SK-N-SH (cell line): Measurements from ENCODE around the gene RAPSN. TPM values are rescaled to one million over a fixed set of nuclear protein-coding genes. Genes with fewer than 3 reads are reported as not detected.

ENCODE experiments used
- CTCF ChIA-PET: fragments of 300-600, 350-600 bp; formaldehyde crosslinking; extraction: SDS; loops from one replicate; lab custom pipeline; 2021; lab: Yijun Ruan, JAX
- POLR2A ChIA-PET: fragments of 350-600 bp; sonication (Branson Sonifier 250); formaldehyde crosslinking; extraction: SDS; loops from one replicate; lab custom pipeline; 2020; ENCODE audit warnings: antibody characterized with exemption, inconsistent platforms; lab: Yijun Ruan, JAX
- DNase-seq: peaks from one replicate; pipeline ENCODE4 v3.0.0; 2012
- H2AFZ ChIP-seq: fragments of 200-600 bp; sonication (generic); 2 replicates; pipeline ENCODE4 v1.8.1; 2016; ENCODE audit warnings: antibody characterized with exemption, mild to moderate bottlenecking, low read depth
- H3F3A ChIP-seq: fragments of 200-600 bp; sonication (generic); replicated peaks from 2 replicates; pipeline ENCODE3; 2016; ENCODE audit warnings: antibody characterized with exemption, mild to moderate bottlenecking; ENCODE audit not compliant: insufficient read depth
- H3K27ac ChIP-seq, 2 experiments: fragments of 200-500 bp in 1 of 2; fragments of 200-600 bp in 1 of 2; sonication (Bioruptor generic) in 1 of 2; sonication (generic), shearing (Covaris generic) in 1 of 2; 2 replicates each; pipeline versions ENCODE4 v1.5.1 to v1.6.1; 2014 to 2016; ENCODE audit warnings: low read depth in 2 of 2, inconsistent platforms in 1 of 2, low read length in 1 of 2, mild to moderate bottlenecking in 1 of 2, mixed read lengths in 1 of 2
- H3K27me3 ChIP-seq: fragments of 200-600 bp; sonication (generic), shearing (Covaris generic); 2 replicates; pipeline ENCODE4 v1.6.1; 2016; ENCODE audit warnings: mixed run types; ENCODE audit not compliant: insufficient read depth
- H3K36me3 ChIP-seq, 2 experiments: fragments of 200-500 bp in 1 of 2; fragments of 200-600 bp in 1 of 2; sonication (Bioruptor generic) in 1 of 2; sonication (generic) in 1 of 2; replicated peaks in 1 of 2; 2 replicates each; pipeline versions ENCODE3 to v1.5.1; 2014 to 2016; ENCODE audit warnings: low read length in 1 of 2, mild to moderate bottlenecking in 1 of 2; ENCODE audit not compliant: insufficient read depth in 2 of 2, control insufficient read depth in 1 of 2
- H3K4me1 ChIP-seq, 2 experiments: fragments of 200-500 bp in 1 of 2; fragments of 200-600 bp in 1 of 2; sonication (Bioruptor generic) in 1 of 2; sonication (generic), shearing (Covaris generic) in 1 of 2; 2 replicates each; pipeline versions ENCODE4 v1.5.1 to v1.6.1; 2014 to 2016; ENCODE audit warnings: low read depth in 1 of 2, low read length in 1 of 2, mixed run types in 1 of 2; ENCODE audit not compliant: insufficient read depth in 2 of 2, control insufficient read depth in 1 of 2
- H3K4me2 ChIP-seq: fragments of 200-600 bp; sonication (generic), shearing (Covaris generic); 2 replicates; pipeline ENCODE4 v1.6.1; 2017; ENCODE audit warnings: mixed run types
- H3K4me3 ChIP-seq, 2 experiments: fragments of 200-500 bp in 1 of 2; fragments of 200-600 bp in 1 of 2; sonication (Bioruptor generic) in 1 of 2; sonication (generic), shearing (Covaris generic) in 1 of 2; 2 replicates each; pipeline versions ENCODE4 v1.5.1 to v1.8.1; 2014 to 2016; ENCODE audit warnings: low read depth in 2 of 2, inconsistent platforms in 1 of 2, low read length in 1 of 2, mild to moderate bottlenecking in 1 of 2, mixed read lengths in 1 of 2, moderate library complexity in 1 of 2
- H3K79me2 ChIP-seq: fragments of 200-600 bp; sonication (generic); 2 replicates; pipeline ENCODE4 v1.8.1; 2017; ENCODE audit warnings: mild to moderate bottlenecking; ENCODE audit not compliant: insufficient read depth
- H3K9ac ChIP-seq: fragments of 200-600 bp; sonication (generic); 2 replicates; pipeline ENCODE4 v1.6.1; 2017; ENCODE audit warnings: mixed run types
- H3K9me2 ChIP-seq: fragments of 200-600 bp; sonication (generic); 2 replicates; pipeline ENCODE4 v1.6.1; 2017; ENCODE audit warnings: mixed run types
- H3K9me3 ChIP-seq: fragments of 200-600 bp; sonication (generic); 2 replicates; pipeline ENCODE4 v1.6.1; 2017; ENCODE audit warnings: mixed run types, mild to moderate bottlenecking, moderate library complexity
- H4K20me1 ChIP-seq: fragments of 200-600 bp; sonication (generic); 2 replicates; pipeline ENCODE4 v1.6.1; 2017; ENCODE audit warnings: mild to moderate bottlenecking, mixed run types; ENCODE audit not compliant: insufficient read depth
- ELF1 ChIP-seq: IDR thresholded peaks from 2 replicates; pipeline ENCODE4 v1.4.0; 2012
- EP300 ChIP-seq, 2 experiments: IDR thresholded peaks; 2 replicates each; pipeline versions ENCODE4 v1.4.0 to v1.6.1; 2012; ENCODE audit warnings: borderline replicate concordance in 1 of 2, low read depth in 1 of 2, low read length in 1 of 2
- EZH2phosphoT487 ChIP-seq: fragments of 200-600 bp; sonication (generic); IDR thresholded peaks from 2 replicates; pipeline ENCODE4 v1.6.1; 2017; ENCODE audit warnings: low read depth, mixed run types, mild to moderate bottlenecking, antibody characterized with exemption, moderate library complexity, borderline replicate concordance
- FOSL2 ChIP-seq: IDR thresholded peaks from 2 replicates; pipeline ENCODE4 v1.4.0; 2012; ENCODE audit warnings: low read depth, mild to moderate bottlenecking, moderate library complexity, borderline replicate concordance
- GABPA ChIP-seq: IDR thresholded peaks from 2 replicates; pipeline ENCODE4 v1.4.0; 2012; ENCODE audit warnings: low read depth, mild to moderate bottlenecking
- MEF2A ChIP-seq: IDR thresholded peaks from 2 replicates; pipeline ENCODE4 v1.4.0; 2012; ENCODE audit warnings: low read depth, borderline replicate concordance
- MXI1 ChIP-seq: IDR thresholded peaks from 2 replicates; pipeline ENCODE4 v1.6.1; 2012; ENCODE audit warnings: mild to moderate bottlenecking, low read depth, low read length, improper control_type of control experiment
- NFIC ChIP-seq: IDR thresholded peaks from 2 replicates; pipeline ENCODE4 v1.4.0; 2012; ENCODE audit warnings: borderline replicate concordance
- NRF1 ChIP-seq: IDR thresholded peaks from 2 replicates; pipeline ENCODE4 v1.6.1; 2012; ENCODE audit warnings: low read depth, mild to moderate bottlenecking, low read length
- POLR2AphosphoS5 ChIP-seq: IDR thresholded peaks from 2 replicates; pipeline ENCODE4 v1.6.1; 2012; ENCODE audit warnings: low read depth, low read length
- RCOR1 ChIP-seq: fragments of 150-350 bp; IDR thresholded peaks from 2 replicates; pipeline ENCODE4 v1.6.1; 2017; ENCODE audit warnings: antibody characterized with exemption, low read length
- RFX5 ChIP-seq: IDR thresholded peaks from 2 replicates; pipeline ENCODE4 v1.6.1; 2012; ENCODE audit warnings: mild to moderate bottlenecking, improper control_type of control experiment, low read length
- RXRA ChIP-seq: IDR thresholded peaks from 2 replicates; pipeline ENCODE4 v1.4.0; 2012; ENCODE audit warnings: low read depth, mild to moderate bottlenecking, borderline replicate concordance
- SIN3A ChIP-seq: IDR thresholded peaks from 2 replicates; pipeline ENCODE4 v1.6.1; 2012; ENCODE audit warnings: low read depth, mild to moderate bottlenecking, low read length, moderate library complexity, borderline replicate concordance
- TEAD4 ChIP-seq: IDR thresholded peaks from 2 replicates; pipeline ENCODE4 v1.4.0; 2012; ENCODE audit warnings: mild to moderate bottlenecking, borderline replicate concordance; ENCODE audit not compliant: insufficient read depth
- YY1 ChIP-seq: IDR thresholded peaks from 2 replicates; pipeline ENCODE4 v1.4.0; 2012; ENCODE audit warnings: low read depth, mild to moderate bottlenecking
- WGBS: methylation state at CpG from one replicate; pipeline ENCODE4 v1.1.6; 2017; ENCODE audit warnings: low lambda C conversion rate; 5-methylcytosine and 5-hydroxymethylcytosine counted together
- polyA plus RNA-seq, 3 experiments: library from polyadenylated mRNA; depleted of rRNA; stranded (reverse); fragments of >200 nt; gene quantifications; 2 replicates each; pipeline ENCODE4 v1.2.3, GENCODE V29; 2012
- TF ChIP-seq, protein P1 (sequence below): fragments of 150-350 bp; IDR thresholded peaks from 2 replicates; pipeline ENCODE4 v1.6.1; 2017; ENCODE audit warnings: antibody characterized with exemption, low read length, low read depth, borderline replicate concordance
- TF ChIP-seq, protein P2 (sequence below): IDR thresholded peaks from 2 replicates; pipeline ENCODE4 v1.4.0; 2012; ENCODE audit warnings: low read depth, borderline replicate concordance

The RAPSN gene
- polyA plus RNA-seq, 1 of the 3 experiments (the other 2 are of a cell fraction), result 0.07 TPM

DNA sequence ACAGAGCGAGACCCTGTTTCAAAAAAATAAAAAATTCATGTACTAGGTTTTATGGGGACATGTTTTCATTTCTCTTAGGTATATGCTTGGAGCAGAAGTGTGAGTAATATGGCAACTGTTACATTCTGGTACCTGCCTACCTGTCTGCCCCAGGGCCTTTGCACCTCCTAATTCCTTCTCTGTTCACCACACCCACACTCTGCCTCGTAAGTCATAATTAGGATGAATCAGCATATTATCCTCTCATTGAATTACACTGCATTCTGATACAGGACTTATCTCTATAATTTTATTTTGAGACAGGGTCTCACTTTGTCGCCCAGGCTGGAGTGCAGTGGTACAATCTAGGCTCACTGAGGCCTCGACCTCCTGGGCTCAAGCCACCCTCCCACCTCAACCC lies 3.1 kb upstream of the RAPSN start:
- Histone ChIP-seq H2AFZ (no peak overlapping the region), H4K20me1 (no peaks in the 10 kb centered on the region), H3K27ac (no peak overlapping the region), H3K4me3 (no peak overlapping the region), H3K27me3 (no peaks in the 10 kb centered on the region), H3K36me3 (no peaks in the 10 kb centered on the region), H3K9me3 (no peaks in the 10 kb centered on the region), H3K9me2 (no peaks in the 10 kb centered on the region), H3K9ac (no peak overlapping the region), H3K4me2 (no peak overlapping the region), H3K4me1 (peaks cover 0 to 11% of the 10 kb centered on the region in 2 experiments; a peak in 1 of 4 replicates), H3K79me2 (no peaks in the 10 kb centered on the region), H3F3A (peaks cover 7% of the 10 kb centered on the region)
- CTCF ChIA-PET, result no interaction called here
- POLR2A ChIA-PET, result no interaction called here
- TF ChIP-seq, protein P1, sequence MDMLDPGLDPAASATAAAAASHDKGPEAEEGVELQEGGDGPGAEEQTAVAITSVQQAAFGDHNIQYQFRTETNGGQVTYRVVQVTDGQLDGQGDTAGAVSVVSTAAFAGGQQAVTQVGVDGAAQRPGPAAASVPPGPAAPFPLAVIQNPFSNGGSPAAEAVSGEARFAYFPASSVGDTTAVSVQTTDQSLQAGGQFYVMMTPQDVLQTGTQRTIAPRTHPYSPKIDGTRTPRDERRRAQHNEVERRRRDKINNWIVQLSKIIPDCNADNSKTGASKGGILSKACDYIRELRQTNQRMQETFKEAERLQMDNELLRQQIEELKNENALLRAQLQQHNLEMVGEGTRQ, result no peak
- TF ChIP-seq GABPA, result no peak
- no peak for TF ChIP-seq MXI1
- TF ChIP-seq, protein P2, sequence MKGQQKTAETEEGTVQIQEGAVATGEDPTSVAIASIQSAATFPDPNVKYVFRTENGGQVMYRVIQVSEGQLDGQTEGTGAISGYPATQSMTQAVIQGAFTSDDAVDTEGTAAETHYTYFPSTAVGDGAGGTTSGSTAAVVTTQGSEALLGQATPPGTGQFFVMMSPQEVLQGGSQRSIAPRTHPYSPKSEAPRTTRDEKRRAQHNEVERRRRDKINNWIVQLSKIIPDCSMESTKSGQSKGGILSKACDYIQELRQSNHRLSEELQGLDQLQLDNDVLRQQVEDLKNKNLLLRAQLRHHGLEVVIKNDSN, result no peak
- no peak for TF ChIP-seq FOSL2
- no peak for TF ChIP-seq SIN3A
- 95% methylated on average over 4 of the region's 4 CpGs for WGBS
- no peak for DNase-seq

DNA sequence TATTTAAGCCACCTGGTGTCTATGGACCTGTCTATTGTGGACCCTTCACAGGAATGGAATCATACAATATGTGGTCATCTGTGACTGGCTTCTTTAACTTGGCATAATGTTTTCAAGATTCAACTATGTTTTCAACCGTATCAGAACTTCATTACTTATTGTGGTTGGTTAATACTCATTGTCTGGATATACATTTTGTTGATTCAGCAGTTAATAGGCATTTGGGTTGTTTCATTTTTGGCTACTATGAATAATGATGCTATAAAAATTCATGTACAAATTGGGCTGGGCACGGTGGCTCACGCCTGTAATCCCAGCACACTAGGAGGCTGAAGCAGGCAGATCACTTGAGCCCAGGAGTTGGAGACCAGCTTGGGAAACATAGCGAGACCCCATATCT lies 2.5 kb upstream of the RAPSN start:
- Histone ChIP-seq H3K9ac (no peak overlapping the region), H4K20me1 (no peaks in the 10 kb centered on the region), H3K9me3 (no peaks in the 10 kb centered on the region), H3K27me3 (no peaks in the 10 kb centered on the region), H3K4me2 (no peak overlapping the region), H3K79me2 (no peaks in the 10 kb centered on the region), H3K36me3 (no peaks in the 10 kb centered on the region), H3K4me3 (no peak overlapping the region), H3K4me1 (peaks cover 0 to 11% of the 10 kb centered on the region in 2 experiments; a peak in 1 of 4 replicates), H2AFZ (no peak overlapping the region), H3F3A (peaks cover 7% of the 10 kb centered on the region), H3K9me2 (no peaks in the 10 kb centered on the region), H3K27ac (no peak overlapping the region)
- 91% methylated on average over 4 of the region's 4 CpGs for WGBS
- no peak for DNase-seq
- CTCF ChIA-PET, result no interaction called here
- TF ChIP-seq ELF1 (no peak), RCOR1 (no peak), EP300 (IDR thresholded peaks at IDR 0.05; ENCODE audit: borderline replicate concordance in 1 of 2, low read depth in 1 of 2, low read length in 1 of 2) (no peak), TEAD4 (no peak), NRF1 (no peak), RXRA (no peak), EZH2phosphoT487 (no peak), GABPA (no peak), MEF2A (no peak), YY1 (no peak), NFIC (no peak), FOSL2 (no peak), SIN3A (no peak), RFX5 (no peak), POLR2AphosphoS5 (no peak)
- POLR2A ChIA-PET, result no interaction called here
